ENCODE data around the gene LAMC2.

LAMC2 gene

GRCh38 chr1:183290628-183291027 is 104.6 kb downstream of the LAMC2 start:
- no peak for DNase-seq

- no peak for DNase-seq
These were observed 105.2 kb downstream of the LAMC2 start for GRCh38 chr1:183291216-183291762.

- DNase-seq: peak; percentile 75
These were observed 105.9 kb downstream of the LAMC2 start for GRCh38 chr1:183291802-183292514.

- DNase-seq: no peak
These were observed 107.2 kb downstream of the LAMC2 start for GRCh38 chr1:183293241-183293640.

- DNase-seq: no peak
These were observed 107.8 kb downstream of the LAMC2 start for GRCh38 chr1:183293876-183294275.

All from islet precursor cell (in vitro differentiated cells).